ENCODE measurements around the gene DYNLT5.
"Not testable (repeated sequence)": the region's sequence is repeated elsewhere in the genome, so short reads cannot be mapped to it uniquely, and the experiment has no call there.

DYNLT5 gene

DNA sequence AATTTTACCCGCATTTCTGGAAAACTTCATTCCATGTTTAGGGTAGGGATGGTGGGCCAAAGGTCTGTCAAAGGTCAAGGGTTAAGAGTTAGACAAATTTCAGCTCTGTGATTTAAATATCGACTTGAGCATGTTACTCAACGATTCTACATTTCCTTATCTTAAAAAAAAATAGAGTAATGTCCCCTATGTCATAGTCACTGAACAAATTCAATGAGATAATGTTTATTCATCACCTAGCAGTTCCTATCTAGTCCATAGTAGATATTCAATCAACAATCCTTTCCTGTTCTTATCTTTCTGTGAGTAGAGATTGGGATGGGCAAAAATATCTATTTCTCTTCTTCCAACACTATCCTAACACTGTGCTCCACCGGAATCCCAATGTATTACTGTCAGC, 1.1 kb upstream of the DYNLT5 start:
- no peak for DNase-seq

DNA sequence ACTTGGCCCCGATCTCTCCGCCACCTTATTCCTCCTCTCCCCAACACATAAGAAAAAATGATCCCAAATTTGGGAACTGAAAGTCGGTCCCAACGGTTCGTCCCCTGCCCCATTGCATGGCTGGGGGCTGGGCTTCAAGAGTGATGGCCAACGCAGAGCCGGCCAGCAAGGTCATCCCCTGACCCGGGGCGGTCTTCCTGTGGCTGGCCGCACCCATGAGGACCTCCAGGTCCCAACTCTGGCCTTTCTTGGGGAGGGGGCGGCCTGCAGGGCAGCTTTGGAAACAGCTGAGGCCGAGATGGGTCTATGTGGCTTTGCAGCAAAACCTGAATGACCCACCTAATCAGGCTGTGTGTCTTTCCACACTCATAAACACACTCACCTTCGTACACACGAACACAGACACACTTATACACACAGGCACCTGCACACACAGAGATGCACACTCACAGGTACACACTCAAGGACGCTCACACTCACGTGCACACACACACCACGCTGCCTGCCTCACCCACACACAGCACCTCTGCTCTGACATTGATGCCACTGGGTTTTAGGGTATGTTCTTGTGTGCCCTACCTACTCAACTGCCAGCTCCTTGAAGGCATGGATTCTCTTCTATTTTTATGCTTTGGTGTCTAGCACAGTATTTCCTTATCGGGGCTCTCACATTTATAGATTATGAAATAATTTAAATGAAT, 562 bp downstream of the DYNLT5 start:
- no peak for DNase-seq

DNA sequence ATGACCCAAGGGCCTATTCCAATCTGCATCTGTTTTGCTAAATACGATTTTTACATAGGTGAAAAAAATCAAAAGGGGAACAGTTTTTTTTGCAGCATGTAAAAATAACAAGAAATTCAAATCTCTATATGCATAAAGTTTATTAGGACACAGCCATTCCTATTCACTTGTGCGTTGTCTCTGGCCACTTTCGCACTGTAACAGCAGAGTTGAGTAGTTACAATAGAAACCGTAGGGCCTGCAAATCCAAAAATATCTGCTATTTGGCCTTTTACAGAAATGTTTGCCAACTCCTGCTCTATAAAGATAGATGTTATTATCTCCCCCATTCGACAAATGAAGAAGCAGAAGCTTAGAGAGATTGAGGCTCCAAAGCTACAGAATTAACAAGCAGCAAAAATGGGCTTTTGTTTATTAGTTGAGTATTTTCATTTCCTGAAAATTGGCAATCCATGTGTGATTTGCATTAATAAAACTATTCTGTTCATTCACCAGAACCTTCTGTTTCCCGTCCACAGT, 5.5 kb downstream of the DYNLT5 start:
- no peak for DNase-seq

DNA sequence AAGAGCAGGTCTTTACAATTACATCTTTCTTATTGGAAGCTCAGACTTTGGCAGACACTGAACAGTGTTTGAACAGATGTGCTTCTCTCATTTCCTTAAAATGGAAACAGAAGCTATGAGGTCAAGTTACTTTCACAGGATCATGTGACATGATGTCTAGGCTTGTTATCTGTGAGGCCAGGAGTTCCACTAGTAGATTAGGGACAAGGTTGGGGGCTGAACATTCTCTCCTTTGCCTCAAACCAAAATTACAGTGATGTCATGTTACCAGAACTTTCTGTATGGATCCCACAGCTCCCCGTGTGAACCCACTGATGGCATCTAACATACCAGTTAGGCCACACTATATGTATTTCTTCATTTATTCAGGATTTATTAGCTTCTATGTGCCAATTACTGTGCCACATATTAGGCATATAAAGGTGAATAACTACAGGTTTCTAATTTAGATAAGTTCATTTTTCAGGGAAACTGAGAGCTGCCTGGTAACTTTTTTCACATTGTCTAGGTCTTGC, 6.0 kb downstream of the DYNLT5 start:
- DNase-seq, result no peak

DNA sequence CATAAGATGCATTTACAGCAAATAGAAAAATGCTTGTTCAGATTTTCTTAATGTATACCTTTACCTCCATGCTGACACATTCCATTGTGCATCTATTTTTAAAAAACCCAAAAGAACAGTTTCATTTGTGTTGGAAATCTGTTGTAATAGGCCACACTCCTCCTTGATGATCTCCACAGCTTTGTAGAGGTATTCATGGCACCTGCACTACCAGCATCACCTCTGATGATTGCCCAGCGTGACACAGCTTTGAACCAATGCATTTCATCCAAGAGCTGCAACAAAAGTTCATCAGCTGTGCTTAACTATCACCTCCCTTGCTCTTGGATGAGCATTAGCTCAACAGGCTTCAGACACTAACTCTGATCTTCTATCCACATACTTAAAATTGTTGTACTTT, 8.2 kb downstream of the DYNLT5 start:
- no peak for DNase-seq

DNA sequence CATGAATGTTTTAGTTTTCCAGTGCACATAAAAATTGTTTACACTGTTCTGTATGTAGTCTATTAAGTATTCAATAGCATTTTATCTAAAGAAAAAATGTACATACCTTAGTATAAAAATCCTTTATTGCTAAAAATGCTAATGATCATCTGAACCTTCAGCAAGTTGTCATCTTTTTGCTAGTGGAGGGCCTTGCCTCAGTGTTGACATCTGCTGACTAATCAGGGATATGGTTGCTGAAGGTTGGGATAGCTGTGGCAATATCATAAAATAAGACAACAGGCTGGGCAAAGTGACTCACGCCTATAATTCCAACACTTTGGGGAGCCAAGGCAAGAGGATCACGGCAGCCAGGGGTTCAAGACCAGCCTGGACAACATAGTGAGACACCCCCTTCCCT, 9.0 kb downstream of the DYNLT5 start:
- DNase-seq, result no peak

DNA sequence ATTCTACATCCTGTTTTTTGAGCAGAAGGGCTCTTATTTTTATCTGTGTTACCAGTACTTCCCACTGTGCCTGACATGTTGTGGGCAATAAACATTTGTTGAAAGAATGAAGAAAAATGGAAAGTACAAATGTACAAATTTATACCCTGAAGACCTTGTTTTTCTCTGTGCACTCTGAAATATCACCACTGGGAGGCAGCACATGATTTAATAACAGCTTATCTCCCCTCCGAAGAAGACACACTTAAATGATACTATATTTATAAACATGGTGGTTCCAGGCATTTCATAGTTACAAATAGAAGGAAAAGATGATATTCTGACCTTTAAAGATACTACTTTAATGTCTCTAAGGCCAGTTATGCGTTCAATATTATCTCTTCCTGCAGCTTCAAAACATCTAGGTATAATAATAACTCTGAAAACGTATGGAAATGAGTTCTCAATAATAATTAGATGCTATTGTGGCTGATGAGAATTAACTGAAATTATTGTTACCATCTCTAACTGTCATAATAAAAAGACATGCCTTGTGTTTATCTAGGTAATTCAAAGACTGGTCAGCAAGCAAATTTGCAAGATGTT, 12.8 kb downstream of the DYNLT5 start:
- peak in 1 of 4 experiments; percentile 17 for DNase-seq

DNA sequence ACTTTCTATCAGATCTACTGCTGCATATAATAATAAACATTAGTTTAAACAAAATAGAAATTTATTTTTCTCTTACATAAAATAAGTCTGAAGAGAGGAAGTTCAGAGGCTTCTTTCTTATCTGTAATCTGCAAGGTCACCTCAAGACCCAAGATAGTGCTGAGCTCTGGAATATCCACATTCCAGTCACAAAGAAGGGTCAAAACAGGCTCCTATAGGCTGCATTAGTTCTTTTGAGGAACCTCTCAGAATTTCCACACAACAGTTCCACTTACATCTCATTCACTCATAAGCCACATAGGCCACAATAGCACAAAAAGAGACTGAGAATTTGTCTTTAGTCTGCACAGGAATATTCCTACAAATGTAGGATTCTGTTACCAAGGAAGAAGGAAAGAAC, 15.4 kb downstream of the DYNLT5 start:
- DNase-seq, result no peak

DNA sequence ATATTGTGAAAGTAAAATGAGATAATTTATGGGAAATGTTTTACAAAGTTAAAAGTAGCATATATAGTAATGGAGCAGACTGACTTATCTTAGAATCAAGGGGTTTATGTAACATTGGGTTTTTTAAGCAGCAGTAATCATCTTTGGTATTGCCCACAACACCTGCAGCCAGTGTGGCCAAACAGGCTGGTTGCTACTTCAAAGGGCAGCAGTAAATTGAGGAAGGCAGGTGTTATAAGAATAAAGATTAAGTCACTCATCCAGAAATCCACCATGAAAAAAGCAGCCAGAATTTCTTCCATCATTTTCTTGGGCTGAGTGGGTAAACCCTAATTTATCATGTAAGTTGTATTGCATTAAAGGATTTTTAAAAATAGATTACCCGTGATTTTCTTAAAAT, 16.7 kb downstream of the DYNLT5 start:
- DNase-seq, result no peak

DNA sequence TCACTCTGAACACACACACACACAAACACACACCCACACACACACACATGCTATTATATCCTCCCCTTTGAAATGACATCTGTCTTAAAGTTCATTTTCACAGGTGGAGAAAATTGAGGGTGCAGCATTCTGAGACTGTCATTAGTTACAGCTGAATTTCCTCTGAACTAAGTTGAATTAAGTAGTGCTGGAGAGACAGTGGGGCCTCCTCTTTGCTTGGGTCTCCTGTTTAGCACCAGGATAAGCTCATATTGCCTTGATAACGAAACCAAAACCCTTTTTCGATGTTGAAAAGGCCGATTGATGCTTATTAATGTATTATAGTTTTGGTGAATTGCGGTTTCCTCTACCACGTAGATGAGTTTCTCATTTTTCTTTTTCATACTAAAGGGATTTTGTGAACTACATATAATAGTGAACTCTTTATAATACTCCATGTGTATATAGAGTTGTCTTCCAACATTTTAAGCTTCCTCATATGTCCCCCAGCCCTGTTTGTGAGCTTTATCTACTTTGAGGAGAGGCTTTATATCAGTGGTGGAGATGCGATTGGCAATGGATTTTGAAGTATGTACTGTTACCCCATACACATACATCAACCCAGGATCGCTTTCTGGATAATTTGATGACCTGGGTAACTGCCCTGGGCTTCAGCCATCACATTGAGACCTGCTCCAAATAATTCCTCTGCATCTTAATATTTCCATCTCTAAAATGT, 17.4 kb downstream of the DYNLT5 start:
- DNase-seq, result no peak

DNA sequence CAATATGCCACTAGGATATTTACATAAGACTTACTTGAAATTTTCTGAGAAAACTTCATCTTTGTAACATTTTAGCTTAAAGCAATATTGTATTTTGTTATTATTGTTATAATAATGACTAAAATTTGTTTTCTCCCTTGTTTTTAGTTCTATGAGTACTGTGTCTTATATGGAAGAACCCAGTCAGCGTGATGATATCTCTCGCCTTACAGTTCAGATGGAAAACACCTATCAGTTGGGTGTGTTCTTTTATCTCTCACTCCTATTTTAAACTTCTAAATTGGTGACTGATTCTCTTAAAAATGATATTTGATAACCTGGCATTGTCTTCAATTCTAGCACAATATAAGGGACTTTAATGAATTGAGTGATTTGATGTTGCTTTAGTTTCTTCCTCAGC, 18.0 kb downstream of the DYNLT5 start:
- no peak for DNase-seq

DNA sequence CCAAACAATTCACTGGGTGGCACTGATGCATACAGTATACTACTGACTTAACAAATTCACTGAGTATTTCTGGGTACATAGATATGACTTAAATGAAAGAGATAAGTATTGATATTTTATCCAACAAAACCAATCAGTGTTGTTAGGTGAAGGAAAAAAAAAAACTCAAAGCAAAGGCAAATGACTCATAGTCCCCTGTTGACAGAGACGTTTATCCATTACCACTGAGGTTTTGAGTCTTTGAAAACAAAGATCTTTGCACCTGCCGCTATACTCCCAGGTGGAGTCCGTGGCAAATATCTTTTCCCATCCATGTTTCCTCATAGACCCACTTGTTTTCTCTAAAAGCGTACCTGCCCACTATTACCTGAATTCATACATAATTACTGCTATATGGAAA, 18.4 kb downstream of the DYNLT5 start:
- no peak for DNase-seq

DNA sequence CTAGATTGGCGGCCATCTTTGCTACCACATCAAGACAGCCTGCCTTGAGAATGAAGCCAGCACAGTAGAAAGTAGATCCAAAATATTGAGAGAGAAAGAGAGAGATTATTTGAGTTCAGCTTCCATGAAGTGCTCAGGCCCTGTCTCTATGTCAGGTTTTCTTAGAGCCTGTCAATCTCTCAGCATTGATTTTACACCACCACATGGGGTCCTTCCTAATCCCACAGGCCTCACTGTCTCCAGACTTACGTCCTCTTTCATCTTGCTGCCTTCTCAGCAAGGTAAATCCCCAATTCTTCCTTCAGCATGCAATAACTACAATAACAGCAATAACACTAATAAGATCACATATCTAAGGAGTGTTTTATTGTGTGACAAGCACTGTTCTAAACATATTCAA, 21.0 kb downstream of the DYNLT5 start:
- DNase-seq, result no peak

DNA sequence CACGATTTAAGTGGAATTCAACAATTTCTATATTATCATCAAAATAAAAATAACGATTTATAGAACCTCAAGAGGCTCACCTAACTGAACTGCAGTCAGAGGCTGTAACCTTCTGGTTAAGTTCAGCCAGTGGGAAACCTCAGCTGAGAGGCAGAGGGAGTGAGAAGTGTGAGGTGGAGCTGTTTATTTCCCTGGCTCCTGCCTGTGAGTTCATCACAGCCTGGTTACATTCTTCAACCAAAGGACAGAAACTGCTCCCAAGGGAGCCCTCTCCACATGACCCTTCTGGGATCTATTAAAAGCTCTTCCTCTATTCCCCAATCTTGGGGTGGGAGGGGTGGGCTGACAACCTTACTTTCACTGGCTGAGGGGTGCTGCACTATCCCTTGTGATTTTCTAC, 22.2 kb downstream of the DYNLT5 start:
- no peak for DNase-seq

DNA sequence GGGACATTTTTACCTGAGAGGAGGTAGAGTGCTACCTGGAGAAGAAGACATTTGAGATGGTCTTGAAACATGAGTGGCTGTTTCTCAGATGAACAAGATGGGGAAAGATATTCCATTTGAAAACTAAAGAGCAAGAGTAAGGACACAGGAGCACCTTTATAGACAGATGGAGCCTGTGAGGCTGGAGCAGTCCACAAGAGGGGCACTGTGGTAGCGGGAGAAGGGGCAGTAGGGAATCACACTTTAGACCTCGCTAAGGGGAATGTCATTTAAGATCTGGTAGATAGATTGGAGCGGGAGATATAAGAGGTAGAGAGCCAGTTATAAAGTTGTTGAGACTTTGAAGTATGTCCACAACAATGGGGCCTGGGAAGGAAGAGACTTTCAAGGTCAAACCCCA, 23.4 kb downstream of the DYNLT5 start:
- DNase-seq, result no peak

DNA sequence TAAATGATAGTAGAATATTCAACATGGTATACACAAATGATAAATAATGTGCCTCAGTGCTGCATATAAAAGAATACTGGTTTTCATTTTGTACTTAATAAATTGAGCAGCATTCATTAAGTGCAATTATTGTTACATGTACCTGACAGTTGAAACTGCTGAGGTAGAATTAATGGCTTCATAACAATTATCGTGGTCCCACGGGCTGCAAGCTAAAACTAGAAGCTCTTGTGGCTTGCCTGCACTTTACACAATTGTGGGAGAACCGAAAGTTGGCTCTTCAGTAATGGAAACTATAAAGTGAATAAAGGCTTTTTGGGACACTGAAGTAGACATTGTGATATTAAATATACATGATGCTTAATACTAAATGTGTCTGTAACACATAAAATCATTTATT, 25.6 kb downstream of the DYNLT5 start:
- no peak for DNase-seq

DNA sequence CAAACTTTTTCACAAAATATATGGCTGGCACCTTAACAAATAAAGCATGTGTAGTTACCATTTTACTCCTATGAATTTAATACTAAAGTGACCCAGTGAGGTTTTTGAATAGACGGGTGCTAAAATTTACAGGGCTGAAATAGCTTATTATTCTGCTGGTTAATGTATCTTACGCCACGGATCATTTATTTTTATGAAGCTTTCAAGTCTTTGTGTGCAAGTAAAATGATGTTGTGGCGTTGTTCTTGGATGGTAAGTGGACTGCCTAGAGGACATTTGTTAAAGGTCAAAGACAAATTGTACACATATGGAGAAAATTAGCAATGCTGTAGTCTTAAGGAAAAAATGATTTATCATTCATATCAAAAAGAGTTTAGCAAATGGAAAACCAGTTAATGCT, 26.0 kb downstream of the DYNLT5 start:
- no peak for DNase-seq

DNA sequence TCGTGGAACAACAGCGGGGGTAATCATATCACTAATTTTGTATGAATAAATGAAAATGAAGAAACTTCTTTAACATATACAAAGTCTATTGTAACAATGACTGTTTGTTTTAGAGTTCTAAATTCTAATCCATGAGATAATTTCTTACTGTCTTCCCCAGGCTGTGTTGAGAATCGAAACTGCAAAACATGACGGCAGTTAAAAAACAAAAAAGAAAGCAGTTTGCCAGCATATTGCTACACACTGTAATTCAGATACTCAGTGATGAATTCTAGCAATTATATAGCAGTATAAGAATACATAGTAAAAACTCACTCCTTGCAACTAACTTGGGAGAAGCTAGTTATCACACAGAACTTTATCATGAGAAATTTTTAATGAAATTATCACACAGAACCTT, 26.7 kb downstream of the DYNLT5 start:
- no peak for DNase-seq

DNA sequence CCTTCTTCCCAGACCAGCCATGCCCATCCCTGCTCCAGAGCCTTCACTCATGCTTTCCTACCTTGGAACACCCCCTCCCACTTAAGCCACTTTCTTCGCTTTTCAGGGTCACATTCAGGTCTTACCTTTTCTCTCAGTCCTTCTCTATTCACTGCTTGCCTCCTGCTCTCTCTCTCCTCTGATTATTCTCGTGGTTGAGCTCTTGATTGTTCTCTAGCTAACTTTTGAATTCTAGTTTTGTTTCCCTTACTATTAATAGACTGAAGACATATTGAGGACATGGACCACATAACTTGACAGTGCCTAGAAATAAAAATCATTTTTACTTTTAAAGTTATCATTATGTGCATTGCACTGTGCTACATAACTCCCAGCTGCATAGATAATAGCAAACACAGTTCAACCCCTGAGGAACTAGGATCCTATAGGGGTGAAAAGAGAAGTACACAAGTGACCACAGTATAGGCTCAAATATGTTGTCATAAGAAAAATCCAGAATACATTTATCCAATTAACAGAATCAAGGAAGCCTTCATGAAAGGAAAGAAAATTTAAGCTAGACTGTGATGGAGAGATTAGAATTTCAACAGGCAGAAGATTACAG, 27.3 kb downstream of the DYNLT5 start:
- no peak for DNase-seq

DNA sequence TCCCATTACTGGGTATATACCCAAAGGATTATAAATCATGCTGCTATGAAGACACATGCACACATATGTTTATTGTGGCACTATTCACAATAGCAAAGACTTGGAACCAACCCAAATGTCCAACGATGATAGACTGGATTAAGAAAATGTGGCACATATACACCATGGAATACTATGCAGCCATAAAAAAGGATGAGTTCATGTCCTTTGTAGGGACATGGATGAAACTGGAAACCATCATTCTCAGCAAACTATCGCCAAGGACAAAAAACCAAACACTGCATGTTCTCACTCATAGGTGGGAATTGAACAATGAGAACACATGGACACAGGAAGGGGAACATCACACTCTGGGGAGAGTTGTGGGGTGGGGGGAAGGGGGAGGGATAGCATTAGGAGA, 33.5 kb downstream of the DYNLT5 start:
- DNase-seq, result not testable (repeated sequence)

DNA sequence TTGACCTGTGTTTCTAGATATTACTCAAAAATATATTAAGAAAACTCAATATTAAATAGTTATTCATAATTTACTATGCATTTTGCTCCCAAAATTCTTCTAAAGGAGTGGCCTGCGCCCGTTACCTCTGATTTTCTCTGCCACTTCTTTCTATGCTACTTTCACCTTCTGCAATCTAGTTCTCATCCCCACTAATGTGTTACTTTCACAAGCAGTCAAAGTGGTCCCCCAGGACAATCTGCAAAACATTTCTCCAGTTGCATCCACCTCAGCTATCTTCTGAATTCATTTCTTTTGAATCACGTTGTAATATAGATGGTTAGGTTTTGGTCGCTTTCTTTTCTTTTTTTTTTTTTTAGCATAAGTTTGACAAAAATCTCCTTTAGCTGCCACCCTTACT, 35.4 kb downstream of the DYNLT5 start:
- no peak for DNase-seq

DNA sequence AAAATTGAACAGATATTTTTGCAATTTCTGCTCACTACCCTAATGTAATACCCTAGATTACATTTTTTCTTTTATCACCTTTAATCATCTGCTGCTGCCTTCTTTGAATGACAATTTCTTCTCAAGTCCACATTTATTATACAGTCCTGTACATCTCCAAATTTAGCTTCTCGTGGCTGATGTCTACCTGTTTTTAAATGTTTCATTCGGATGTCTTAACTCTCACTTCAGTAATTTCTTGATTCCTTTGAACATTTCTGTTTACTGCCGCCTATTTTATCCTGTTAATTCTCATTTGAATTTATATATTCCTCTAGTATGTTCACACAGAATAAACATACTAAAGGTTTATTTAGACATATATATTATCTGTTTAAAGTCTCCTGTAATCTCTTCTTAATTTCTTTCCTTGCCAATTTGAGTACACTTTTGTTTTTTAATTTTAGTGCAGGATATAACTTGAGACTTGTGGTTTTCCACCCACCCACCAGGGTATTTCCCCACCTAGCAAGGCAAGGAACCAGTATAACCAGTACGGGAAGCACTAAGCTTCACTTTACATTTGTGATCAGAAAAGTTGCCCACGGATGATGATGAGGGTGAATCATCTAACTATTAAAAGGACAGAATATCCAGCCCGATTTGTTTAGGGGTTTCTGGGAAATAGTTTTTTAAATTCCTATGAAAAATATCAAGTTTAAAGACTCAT, 36.1 kb downstream of the DYNLT5 start:
- no peak for DNase-seq
